AG09309 (cell line): ENCODE results near the gene PVALEF.

Experiments used
- DNase-seq: peaks from one replicate; pipeline ENCODE4 v3.0.0-alpha.2; 2010; ENCODE audit warnings: low read depth
- H3K4me3 ChIP-seq: 2 replicates; pipeline ENCODE4 v1.5.1; 2011; ENCODE audit warnings: mild to moderate bottlenecking, low read depth, low read length, moderate library complexity; ENCODE audit not compliant: control insufficient read depth
- CTCF ChIP-seq: IDR thresholded peaks from 2 replicates; pipeline ENCODE4 v1.5.1; 2011; ENCODE audit warnings: mild to moderate bottlenecking, low read depth, low read length, inconsistent platforms; ENCODE audit not compliant: insufficient read depth, control insufficient read depth; ENCODE audit errors: missing control alignments

The PVALEF gene

GRCh38 chr17:81173762-81174155, 8.5 kb downstream of the PVALEF start:
- peak; percentile 11 for DNase-seq
- TF ChIP-seq CTCF: no peak
- no peak overlapping the region for H3K4me3 ChIP-seq

- no peak for DNase-seq
- H3K4me3 ChIP-seq: no peak overlapping the region
- no peak for TF ChIP-seq CTCF
Observed at GRCh38 chr17:81176666-81177065, 11.4 kb downstream of the PVALEF start.

- no peak for TF ChIP-seq CTCF
- DNase-seq: no peak
- no peak overlapping the region for H3K4me3 ChIP-seq
Observed at GRCh38 chr17:81178136-81179091, 13.1 kb downstream of the PVALEF start.

- TF ChIP-seq CTCF: no peak
- DNase-seq: no peak
Observed at GRCh38 chr17:81179220-81179619, 13.9 kb downstream of the PVALEF start.

GRCh38 chr17:81179861-81180260, 14.6 kb downstream of the PVALEF start:
- H3K4me3 ChIP-seq: no peak overlapping the region
- TF ChIP-seq CTCF: no peak
- no peak for DNase-seq

More at GRCh38 chr17:81179220-81179619, 13.9 kb downstream of the PVALEF start:
- no peak overlapping the region for H3K4me3 ChIP-seq

GRCh38 chr17:81180836-81181810, 15.8 kb downstream of the PVALEF start:
- no peak overlapping the region for H3K4me3 ChIP-seq
- no peak for TF ChIP-seq CTCF
- DNase-seq: no peak
